SKM-1 (cell line): Measurements from ENCODE around the gene COL15A1.

Experiments
- DNase-seq: peaks from one replicate; lab custom pipeline; 2025; ENCODE audit not compliant: unreplicated experiment; lab: John Stamatoyannopoulos, UW

COL15A1 gene

DNA sequence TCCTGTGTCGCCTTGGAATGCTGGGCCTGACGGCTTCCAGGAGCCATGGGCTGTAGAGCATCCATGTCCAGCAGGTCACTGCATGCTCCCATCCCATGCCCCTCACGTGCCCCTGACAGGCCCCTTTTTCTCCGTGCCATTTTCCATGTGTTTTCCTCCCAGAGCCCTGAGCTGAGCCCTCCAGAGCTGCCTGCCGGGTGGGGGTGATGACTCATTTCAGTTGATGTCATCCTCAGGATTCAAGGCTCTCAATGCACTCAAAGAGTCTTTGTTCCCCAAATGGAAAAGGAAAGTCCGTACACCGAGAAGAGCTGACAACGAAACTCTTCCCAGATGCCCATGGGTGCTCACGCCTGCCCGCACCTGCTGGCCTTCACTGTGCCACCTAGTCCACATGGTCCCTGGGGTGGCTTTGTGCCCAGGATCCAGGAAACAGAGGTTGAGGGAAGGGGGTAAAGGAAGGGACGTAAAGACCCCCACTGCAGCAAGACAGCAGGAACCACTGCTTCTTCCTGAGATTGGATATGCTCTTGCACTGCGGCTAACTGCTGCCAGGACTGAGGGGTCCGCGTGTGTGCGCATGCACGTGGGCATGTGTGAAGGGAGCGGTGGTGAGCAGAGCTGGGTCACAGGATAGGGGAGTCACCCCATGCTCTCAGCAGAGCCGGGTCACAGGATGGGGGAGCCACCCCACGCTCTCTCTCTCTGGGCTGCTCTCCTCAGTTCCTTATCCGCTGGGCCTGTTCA lies 27.6 kb downstream of the COL15A1 start:
- DNase-seq = no peak

GRCh38 chr9:98971915-98972223 lies 28.2 kb downstream of the COL15A1 start:
- no peak for DNase-seq

DNA sequence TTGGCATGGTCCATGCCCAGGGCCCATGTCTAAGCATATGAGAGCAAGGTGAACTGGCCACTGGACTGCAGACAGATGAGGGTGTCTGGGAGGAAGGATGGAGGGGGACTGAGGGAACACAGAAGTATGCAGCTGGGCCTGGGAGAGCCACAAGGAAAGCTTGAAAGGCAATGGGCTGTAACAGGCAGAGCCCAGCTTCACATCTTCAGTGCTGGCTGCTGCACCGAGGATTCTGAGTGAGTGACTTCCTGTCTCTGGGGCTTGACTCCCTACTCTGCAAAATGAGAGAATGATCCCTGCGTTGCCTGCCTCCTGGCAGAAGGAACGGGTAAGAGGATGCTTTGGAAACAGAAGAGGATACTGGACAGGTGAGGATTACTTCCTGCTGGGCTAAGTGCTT lies 29.0 kb downstream of the COL15A1 start:
- DNase-seq = no peak

DNA sequence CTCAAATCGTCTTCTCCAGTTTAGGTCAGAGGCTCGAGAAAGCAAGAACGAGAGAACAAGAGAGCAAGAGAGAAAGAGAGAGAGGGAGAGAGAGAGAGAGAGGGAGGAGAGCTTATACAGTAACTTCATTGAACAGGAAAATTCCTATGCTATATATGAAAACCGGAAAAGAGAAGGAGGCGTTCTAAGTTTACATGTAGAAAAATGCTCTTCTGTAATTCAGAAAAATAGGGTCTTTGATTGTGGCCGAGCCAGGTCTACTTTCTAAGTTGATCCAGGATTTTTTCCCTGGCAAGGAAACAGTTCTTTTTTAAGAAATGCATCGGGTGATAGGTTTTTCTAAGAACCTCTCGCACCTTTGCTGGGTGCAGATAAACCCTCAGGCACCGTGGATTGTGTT lies 29.5 kb downstream of the COL15A1 start:
- no peak for DNase-seq

DNA sequence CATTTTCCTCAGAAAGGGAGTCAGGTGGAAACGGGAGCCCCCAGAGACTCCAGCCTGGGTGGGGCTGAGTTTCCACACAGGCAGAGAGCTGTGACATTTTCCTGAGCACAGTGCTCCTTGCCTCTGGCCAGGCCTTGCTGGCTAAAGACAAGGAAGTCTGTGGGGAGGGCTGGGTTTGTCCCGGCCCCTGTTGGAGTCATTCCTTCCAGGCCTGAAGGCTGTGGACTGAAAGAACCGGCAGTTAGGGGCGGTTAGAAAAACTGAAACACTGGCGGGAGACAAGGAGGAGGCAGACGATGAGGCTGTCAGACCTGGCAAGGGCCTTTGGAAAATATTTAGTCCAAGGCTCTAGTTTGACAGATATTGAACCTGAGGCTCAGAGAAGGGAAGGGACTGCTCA lies 29.9 kb downstream of the COL15A1 start:
- DNase-seq = no peak

DNA sequence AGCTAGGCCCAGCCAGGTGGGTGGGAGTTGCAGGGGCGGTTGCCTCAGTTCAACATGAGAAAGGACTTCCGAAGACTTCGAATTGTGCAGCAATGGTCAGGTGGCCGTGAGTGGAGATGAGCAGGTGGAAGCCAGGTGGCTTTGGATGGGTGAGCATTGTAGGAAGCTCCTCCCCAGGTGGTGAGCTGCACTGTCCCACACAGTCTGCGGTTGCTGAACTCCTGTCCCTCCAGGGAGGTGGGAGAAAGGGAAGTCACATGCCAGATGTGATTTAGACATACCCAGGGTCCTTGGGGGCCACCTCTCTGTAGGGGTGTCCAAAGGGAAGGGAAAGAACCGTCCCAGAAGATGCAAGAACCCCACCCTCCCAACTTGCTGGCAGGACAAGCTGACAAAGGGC lies 30.4 kb downstream of the COL15A1 start:
- no peak for DNase-seq

DNA sequence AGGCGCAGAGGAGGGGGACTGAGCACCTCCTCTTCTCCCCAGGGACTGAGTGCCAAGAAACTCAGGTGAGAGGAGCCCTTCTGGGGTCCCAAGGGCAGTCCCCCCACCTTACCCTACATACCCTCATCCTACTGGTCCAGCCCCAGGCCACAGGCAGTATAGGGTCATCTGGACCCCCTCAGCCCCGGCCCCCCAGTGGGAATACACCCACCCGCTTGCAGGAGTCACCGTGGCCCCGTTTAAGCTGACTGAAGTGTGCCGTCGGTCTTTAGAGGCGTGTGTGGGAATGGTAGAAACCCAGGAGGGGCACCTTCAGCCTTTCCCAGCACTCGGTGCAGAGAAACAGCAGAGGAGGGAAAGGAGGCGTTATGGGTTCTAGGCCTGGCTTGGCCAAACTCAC lies 30.8 kb downstream of the COL15A1 start:
- DNase-seq = no peak

DNA sequence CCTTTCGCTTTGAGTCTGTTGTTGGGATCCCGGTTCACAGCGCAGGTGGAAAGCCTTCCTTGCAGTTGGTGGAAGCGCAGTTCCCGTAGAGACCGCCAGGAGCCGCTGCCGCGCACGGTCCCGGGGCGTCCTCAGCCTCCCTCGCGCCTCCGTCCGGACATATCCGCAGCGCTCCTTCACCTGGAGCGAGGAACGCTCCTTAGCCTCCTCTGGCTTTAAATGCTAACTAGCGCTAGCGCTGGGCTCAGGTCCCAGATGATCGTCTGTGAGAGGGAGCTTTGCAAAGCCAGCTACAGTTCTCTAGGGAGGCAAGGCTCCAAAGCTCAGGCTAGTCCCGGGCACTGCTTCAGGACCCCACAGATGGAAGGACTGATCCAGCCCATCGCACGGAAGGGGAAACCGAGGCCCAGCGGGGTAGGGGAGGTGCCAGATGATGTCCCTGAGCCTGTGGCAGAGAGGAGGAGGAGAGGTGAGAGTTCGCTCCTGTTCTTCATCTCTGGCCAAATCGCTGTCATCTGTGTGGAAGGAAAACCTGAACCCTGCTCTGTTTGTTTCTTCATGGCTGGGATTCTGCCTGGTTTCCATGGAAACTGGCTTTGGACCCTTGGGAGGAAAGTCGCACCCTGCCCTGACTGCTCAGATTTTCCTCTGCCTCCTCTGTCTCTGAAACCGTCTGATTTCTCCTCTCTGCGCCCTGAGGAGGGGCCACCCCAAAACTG lies 31.4 kb downstream of the COL15A1 start:
- DNase-seq = peak; percentile 1

GRCh38 chr9:98975838-98976237 lies 32.1 kb downstream of the COL15A1 start:
- DNase-seq = no peak

GRCh38 chr9:98977246-98977714 lies 33.6 kb downstream of the COL15A1 start:
- DNase-seq = no peak

- no peak for DNase-seq
Measured at GRCh38 chr9:98977813-98978212, 34.1 kb downstream of the COL15A1 start.

DNA sequence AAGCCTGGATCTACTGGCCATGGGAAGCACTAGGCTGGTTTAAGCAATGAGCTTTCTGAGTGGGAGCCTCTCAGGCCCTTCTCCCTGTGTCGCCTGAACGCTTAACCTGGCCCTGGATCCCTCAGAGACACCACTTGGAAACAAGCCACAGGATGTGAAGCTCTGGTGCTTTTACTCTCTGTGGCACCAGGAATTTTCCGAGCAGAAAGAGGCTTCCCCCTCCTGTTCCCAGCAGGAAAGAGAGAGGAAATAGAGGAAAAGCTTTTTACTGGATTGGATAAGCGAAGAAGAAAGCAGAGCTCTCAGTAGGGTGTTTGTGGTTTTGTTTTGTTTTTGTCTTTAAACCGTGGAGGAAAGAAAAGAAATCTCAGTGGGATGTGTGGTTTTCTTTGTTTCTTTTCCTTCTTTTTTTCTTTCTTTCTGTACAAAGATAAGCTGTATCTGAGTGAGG lies 34.5 kb downstream of the COL15A1 start:
- no peak for DNase-seq

DNA sequence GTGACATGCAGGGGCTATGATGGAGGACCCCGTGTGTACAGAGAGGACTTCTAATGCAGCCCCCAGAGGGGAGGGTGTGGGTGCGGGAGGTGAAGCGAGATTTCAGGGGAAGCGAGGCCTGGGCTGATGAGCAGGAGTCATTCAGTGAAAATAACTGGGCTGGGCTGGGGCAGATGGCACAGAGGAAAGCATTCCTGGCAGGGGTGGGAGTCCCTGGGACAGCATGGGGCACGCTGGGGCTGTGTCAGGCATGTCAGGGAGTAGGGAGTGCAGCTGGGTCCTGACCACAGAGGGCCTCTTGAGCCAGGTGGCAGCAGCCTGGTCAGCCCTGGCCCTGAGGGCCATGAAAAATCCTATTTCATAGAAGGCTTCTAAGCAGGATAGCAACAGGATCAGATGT lies 36.6 kb downstream of the COL15A1 start:
- no peak for DNase-seq

DNA sequence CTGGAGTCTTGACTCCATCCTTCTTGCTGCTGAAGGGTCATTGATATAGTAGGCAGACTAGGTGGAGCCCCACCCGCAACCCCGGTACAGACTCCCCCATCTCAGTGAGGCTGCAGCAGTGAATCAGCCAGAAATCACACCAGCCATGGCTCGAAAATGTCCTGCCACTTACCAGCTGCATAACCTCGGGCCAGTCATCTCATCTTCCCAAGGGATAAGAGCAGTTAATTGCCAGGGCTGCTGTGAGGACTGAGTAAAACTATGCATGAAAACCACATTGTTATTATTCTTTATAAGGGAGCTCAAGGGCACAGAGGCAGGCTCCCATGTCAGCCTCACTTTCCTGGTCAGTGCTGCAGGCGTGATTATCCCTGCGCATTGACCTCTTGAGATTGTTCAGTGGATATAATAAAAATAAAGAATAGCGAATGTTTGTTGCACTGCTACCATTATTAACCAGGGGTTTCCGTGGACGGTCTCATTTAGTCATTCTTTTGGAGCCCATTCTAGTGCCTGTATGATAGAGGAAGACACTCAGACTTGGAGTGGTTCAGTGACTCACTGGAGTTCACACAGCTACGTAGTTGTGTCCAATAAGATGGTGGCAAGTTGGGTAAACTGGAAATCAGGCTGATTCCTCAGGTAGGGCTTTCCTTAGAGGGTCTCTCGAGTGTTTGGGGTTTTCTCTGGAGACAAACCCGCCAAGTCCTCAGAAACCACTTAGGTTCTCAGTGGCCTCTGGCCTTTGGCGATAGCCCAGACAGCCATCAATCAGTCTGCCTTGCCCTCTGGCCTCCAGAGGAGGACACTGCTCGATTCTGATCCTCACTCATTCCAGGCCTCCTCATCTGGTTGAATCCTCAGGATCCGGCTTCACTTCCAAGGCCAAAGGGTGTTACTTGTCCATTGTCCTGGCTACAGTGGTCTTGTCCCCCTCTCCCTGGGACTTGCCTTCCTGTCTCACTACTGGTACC lies 39.9 kb downstream of the COL15A1 start:
- no peak for DNase-seq

GRCh38 chr9:98985596-98985995 lies 41.9 kb downstream of the COL15A1 start:
- no peak for DNase-seq

DNA sequence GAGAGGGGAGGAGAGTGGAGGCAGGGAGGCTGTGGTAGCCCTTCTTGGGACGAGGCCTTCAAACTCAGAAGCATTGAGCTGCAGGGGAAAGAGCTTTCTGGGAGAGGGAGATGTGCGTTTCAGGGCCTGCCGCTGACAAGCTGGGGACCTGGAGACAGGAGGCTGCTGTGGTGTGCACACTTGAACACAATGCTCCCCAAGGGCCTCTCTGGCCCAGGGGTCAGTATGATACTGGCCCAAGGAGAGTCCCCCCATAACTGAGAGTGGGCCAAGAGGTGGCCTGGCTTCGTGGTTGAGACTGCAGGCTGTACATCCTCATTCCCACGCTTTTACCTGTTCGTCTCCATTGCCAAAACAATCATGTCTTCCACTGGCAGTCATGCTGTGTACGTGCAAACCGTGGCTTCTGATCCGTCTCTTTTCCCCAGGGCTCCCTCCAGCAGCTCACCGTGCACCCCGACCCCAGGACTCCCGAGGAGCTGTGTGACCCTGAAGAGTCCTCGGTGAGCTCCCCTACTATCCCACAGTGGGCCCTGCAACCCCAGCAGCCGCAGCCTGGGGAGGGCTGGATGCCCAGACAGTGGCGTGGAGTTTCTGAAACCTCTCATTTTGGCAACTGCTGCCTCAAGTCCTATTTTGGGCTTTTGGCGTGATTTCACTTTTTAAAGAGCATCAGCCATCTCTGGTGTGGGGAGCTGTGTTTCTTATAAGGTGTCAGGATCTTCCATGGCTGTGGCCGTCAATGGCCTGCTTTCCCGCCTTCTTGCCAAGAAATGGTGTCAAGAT lies 43.4 kb downstream of the COL15A1 start:
- no peak for DNase-seq

DNA sequence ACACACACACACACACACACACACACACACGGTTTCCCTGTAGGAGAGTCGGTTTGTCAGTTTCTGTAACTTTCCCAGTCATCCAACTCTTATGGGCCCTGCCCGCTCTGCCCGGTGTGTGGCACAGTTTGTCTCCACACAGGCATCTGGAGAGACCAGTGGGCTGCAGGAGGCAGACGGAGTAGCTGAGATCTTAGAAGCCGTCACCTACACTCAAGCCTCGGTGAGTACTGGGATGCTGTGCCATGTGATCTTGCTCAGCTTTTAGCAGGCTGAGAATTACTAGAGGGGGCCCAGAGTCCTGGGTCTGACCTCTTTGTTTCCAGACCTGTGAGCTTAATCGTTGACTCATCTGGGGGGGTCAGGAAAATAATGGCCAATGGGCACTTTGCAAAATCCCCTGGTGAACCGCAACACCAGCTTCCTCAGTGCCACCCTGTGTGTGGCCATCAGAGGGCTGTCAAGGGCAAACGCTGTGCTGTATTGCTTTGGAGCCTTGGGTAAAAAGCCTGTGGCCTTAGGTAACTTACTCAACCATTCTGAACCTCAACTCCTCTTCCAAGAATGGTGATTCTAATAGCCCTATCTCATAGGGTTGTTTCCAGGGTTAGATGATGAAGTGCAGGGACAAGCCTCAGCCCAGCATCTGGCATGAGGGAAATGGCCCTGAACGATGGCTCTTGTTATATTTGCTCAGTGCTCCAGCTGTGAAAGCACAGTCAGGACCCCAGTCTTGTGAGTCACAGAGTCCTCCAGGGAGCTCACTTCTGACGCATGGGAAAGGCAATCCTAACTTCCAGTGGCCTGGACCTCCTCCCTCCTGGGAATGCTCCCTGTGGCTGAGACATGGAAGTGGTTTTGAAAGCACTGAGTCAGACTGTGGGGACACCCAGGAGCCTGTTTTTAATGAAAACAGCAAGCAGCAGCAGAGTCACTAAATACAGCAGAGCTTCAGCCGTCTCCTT lies 45.6 kb downstream of the COL15A1 start:
- DNase-seq = no peak

- DNase-seq = no peak
Measured at GRCh38 chr9:98990181-98990870, 46.6 kb downstream of the COL15A1 start.
